Astrocyte of the spinal cord (primary cell): ENCODE measurements around the gene JDP2.

Experiments
- DNase-seq: peaks from one replicate; pipeline ENCODE4 v3.0.0; 2011; ENCODE audit warnings: low read depth, low spot score
- H3K4me3 ChIP-seq: 2 replicates; pipeline ENCODE4 v1.5.1; 2011; ENCODE audit warnings: low read depth, mild to moderate bottlenecking, low read length, moderate library complexity
- in situ Hi-C: cut with HindIII; loops from 2 replicates; pipeline ENCODE4 v1.10.0; 2017; ENCODE audit warnings: low sequenced_read_pairs
- TF ChIP-seq, protein P1 (sequence below): IDR thresholded peaks from 2 replicates; pipeline ENCODE4 v1.5.1; 2012; ENCODE audit warnings: low read depth, mild to moderate bottlenecking, low read length, inconsistent platforms

Gene JDP2

DNA sequence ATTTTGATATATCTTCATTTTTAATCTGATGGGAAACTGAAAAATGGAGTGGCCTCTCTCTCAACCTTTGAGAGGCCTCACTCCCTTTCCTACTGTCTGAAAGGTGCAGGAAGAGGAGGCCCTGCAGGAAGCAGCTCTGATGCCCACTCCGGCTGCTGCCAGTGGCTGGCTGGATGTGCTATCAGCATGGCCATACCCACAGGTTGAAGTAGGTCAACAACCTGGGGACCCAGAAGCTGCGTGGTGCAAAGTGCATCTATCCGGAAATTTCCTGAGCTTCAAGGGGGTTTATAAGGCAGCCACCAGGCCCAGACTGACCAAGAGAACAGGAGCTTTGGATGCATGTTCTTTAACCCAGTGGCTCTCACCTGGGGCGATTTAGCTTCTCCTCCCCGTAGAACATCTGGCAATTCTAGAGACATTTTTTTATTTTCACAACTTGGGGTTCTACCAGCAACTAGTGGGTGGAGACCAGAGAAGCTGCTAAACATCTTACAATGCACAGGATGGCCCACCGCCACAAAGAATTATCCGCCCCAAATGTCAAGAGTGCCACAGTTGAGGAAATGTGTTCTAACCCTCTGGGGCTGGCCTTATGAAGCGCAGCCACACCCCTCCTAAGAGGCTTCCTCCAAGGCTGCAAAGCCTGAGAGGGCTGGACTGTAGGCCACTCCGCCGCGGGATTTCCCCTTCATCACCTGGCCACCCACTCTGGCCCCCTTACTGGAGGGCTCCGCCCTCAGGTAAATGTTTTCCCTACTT, 86.3 kb downstream of the JDP2 start:
- H3K4me3 ChIP-seq, result no peak overlapping the region
- TF ChIP-seq, protein P1, sequence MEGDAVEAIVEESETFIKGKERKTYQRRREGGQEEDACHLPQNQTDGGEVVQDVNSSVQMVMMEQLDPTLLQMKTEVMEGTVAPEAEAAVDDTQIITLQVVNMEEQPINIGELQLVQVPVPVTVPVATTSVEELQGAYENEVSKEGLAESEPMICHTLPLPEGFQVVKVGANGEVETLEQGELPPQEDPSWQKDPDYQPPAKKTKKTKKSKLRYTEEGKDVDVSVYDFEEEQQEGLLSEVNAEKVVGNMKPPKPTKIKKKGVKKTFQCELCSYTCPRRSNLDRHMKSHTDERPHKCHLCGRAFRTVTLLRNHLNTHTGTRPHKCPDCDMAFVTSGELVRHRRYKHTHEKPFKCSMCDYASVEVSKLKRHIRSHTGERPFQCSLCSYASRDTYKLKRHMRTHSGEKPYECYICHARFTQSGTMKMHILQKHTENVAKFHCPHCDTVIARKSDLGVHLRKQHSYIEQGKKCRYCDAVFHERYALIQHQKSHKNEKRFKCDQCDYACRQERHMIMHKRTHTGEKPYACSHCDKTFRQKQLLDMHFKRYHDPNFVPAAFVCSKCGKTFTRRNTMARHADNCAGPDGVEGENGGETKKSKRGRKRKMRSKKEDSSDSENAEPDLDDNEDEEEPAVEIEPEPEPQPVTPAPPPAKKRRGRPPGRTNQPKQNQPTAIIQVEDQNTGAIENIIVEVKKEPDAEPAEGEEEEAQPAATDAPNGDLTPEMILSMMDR, result no peak
- no peak for DNase-seq
- in situ Hi-C loops, result no loop called here

GRCh38 chr14:75514673-75515628, 87.1 kb downstream of the JDP2 start:
- DNase-seq, result peak; percentile 15
- TF ChIP-seq, protein P1, result no peak
- H3K4me3 ChIP-seq, result peak overlapping the region; percentile 18
- in situ Hi-C loops, result no loop called here

DNA sequence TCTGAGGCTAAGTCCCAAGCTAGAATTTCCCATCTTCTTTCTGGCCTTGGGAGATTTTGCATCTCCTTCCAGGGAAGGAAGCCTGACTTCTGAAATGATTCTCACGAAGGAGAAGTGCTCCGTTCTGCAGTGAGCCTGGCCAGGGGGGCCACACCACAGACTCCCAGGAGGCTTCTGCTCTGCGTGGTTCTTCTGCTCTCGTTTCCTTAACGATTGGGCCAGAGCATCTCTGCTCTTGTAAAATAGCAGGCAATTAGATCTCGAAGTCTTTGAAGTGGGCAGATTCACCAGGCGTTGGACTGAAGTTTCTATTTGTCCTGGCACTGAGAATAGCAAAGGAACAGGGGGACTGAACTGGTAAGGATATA, 87.8 kb downstream of the JDP2 start:
- no peak overlapping the region for H3K4me3 ChIP-seq
- DNase-seq, result no peak
- in situ Hi-C loops, result no loop called here
- TF ChIP-seq, protein P1, result no peak

- no peak for DNase-seq
Measured at GRCh38 chr14:75518625-75519024, 90.8 kb downstream of the JDP2 start.

DNA sequence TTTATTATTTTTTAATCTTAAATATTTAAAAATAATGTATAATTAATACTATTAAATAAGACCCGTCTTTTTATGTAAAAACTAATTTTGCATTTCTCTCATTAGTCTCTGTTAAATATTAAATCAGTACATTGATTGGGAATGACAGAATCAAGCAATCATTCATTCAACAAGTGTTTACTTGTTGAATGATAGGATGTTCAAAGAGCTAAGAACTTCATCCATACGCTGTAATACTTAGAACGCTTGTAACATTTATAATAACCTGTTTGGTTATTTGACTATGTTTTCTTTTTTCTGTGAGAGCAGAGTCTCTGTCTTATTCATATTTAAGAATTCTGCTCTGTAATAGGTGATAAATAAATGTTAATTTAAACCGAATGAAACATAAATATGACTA, 91.6 kb downstream of the JDP2 start:
- in situ Hi-C loops, result no loop called here
- TF ChIP-seq, protein P1, result no peak
- no peak for DNase-seq

More at GRCh38 chr14:75518625-75519024, 90.8 kb downstream of the JDP2 start:
- in situ Hi-C loops, result no loop called here
- H3K4me3 ChIP-seq, result no peak overlapping the region
- TF ChIP-seq, protein P1, result peak; percentile 32

GRCh38 chr14:75519826-75520728, 92.3 kb downstream of the JDP2 start:
- no peak overlapping the region for H3K4me3 ChIP-seq
- TF ChIP-seq, protein P1, result no peak
- in situ Hi-C loops, result no loop called here
- DNase-seq, result no peak

More for the DNA sequence above, 91.6 kb downstream of the JDP2 start:
- no peak overlapping the region for H3K4me3 ChIP-seq
